Myometrial cell (primary cell): ENCODE data around the gene STK11. TPM values are rescaled to one million over a fixed set of nuclear protein-coding genes. Genes with fewer than 3 reads are reported as not detected.

Experiments used
- total RNA-seq: library from RNA; depleted of rRNA; stranded (reverse); fragments of >200 nt; gene quantifications from 2 replicates; pipeline ENCODE4 v1.2.3, GENCODE V29; 2015

STK11 gene, protein sequence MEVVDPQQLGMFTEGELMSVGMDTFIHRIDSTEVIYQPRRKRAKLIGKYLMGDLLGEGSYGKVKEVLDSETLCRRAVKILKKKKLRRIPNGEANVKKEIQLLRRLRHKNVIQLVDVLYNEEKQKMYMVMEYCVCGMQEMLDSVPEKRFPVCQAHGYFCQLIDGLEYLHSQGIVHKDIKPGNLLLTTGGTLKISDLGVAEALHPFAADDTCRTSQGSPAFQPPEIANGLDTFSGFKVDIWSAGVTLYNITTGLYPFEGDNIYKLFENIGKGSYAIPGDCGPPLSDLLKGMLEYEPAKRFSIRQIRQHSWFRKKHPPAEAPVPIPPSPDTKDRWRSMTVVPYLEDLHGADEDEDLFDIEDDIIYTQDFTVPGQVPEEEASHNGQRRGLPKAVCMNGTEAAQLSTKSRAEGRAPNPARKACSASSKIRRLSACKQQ
- 75.2 and 81.2 TPM in 2 replicates for total RNA-seq

GRCh38 chr19:1205114-1206099 is at the start of gene STK11:
STK11 (plus strand) TSS chr19:1205778; CDS start chr19:1206914, 1,136 bp downstream.

GRCh38 chr19:1173845-1174809 is 31.5 kb upstream of the STK11 start, which contains the start of gene SBNO2:
SBNO2 (minus strand) TSS chr19:1174268; CDS start chr19:1154276, 19,992 bp downstream.

DNA sequence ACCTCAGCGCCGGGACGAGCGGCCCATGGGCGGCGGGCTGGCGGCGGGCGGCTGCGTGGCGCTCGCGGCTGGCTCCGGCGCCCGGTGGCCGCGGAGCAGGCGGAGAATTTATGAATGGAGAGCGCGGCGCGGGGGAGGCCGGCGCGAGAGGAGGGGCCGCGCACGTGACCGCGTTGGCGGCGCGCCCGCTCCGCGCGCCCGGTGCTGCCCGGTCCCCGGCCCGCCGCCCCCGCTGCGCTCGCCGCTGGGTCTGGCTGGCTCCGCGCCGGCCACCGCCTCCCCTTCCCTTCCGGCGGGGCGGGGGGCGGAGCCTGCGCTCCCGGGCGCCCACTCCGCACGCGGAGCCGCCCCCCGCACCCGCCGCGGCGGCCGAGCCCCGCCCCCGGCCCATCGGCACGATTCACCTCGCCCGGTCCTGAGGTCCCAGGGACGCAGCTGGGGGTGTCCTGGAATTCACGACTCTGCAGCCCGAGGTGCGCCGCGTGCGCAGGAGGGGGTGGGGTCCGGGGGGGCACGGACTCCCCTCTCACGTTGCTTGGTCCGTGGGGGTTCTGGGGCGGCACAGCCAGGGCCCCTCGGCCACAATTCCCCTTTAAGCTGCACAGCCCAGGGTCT is 32.3 kb downstream of the STK11 start, which contains the start of gene CBARP:
Gene CBARP, minus strand, starts transcription at position 252 of the 615 bp plus-strand sequence. CDS start 1,905 bp downstream, outside the sequence.

GRCh38 chr19:1241417-1242095 is 36.0 kb downstream of the STK11 start, which contains the start of gene ATP5F1D:
ATP5F1D (plus strand) TSS chr19:1241751; CDS start chr19:1241851, 100 bp downstream.

GRCh38 chr19:1248139-1248785 is 42.7 kb downstream of the STK11 start, which contains the start of gene MIDN:
MIDN (plus strand) TSS chr19:1248583; CDS start chr19:1250297, 1,714 bp downstream.

GRCh38 chr19:1269065-1269477 is 63.5 kb downstream of the STK11 start, which contains the start of gene CIRBP:
CIRBP (plus strand) TSS chr19:1269332; CDS start chr19:1270934, 1,602 bp downstream.

DNA sequence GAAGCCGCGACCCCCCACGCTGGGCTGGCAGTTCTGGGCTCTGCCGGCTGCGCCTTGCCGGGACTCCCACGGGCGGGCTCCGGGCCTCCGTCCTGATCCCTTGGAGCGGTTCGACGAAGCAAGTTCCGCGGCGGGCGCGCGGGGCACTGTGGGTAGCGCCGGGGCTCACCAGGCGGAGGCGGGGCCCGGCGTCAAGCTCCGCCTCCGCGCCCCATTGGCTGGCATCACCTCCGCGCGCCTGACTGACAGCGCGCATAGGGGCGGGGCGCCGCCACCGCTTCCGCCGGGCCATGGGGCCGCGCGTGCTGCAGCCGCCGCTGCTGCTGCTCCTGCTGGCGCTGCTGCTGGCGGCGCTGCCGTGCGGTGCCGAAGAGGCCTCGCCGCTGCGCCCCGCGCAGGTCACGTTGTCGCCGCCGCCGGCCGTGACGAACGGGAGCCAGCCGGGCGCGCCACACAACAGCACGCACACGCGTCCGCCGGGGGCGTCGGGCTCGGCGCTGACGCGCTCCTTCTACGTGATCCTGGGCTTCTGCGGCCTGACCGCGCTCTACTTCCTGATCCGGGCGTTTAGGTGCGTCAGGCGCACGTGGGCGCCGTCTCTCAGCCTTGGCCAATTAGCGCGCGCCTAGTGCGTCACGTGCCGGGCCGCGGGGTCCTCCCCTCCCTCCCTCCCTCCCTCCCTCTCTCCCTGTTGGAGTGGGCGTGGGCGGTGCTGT is 69.8 kb downstream of the STK11 start, which contains the start of gene FAM174C:
Gene FAM174C, plus strand, starts transcription at position 271 of the 716 bp plus-strand sequence. Its CDS starts 20 bp downstream, at position 291.

Other genes starting within 250 kb of the STK11 start
- gene WDR18, start 221.4 kb upstream of the STK11 start, total RNA-seq = 45.7 and 62.3 TPM in 2 replicates
- gene GRIN3B, start 205.4 kb upstream of the STK11 start, total RNA-seq = 0.58 TPM in 1 of 2 replicates, not detected in the other
- gene TMEM259, start 184.7 kb upstream of the STK11 start, total RNA-seq = 175 and 210 TPM in 2 replicates
- not detected in 2 replicates for gene RNU6-2, start 184.3 kb upstream of the STK11 start, total RNA-seq
- gene CNN2, start 179.2 kb upstream of the STK11 start, total RNA-seq = 299 and 306 TPM in 2 replicates
- gene ABCA7, start 165.7 kb upstream of the STK11 start, total RNA-seq = 2.3 and 5.3 TPM in 2 replicates
- 3.5 and 8.5 TPM in 2 replicates for gene ARHGAP45, start 138.6 kb upstream of the STK11 start, total RNA-seq
- 360 and 361 TPM in 2 replicates for gene POLR2E, start 110.4 kb upstream of the STK11 start, total RNA-seq
- 478 TPM in 2 replicates for gene GPX4, start 101.8 kb upstream of the STK11 start, total RNA-seq
- gene SBNO2, start 31.5 kb upstream of the STK11 start, total RNA-seq = 34.9 and 36.0 TPM in 2 replicates
- 3.0 and 7.2 TPM in 2 replicates for gene CBARP, start 32.2 kb downstream of the STK11 start, total RNA-seq
- 63.1 and 89.1 TPM in 2 replicates for gene ATP5F1D, start 36.0 kb downstream of the STK11 start, total RNA-seq
- gene MIDN, start 42.8 kb downstream of the STK11 start, total RNA-seq = 6.2 and 9.5 TPM in 2 replicates
- 242 and 292 TPM in 2 replicates for gene CIRBP, start 63.6 kb downstream of the STK11 start, total RNA-seq
- gene FAM174C, start 69.8 kb downstream of the STK11 start, total RNA-seq = 37.2 and 77.3 TPM in 2 replicates
- not detected in 2 replicates for gene EFNA2, start 80.1 kb downstream of the STK11 start, total RNA-seq
- gene NDUFS7, start 178.1 kb downstream of the STK11 start, total RNA-seq = 171 and 174 TPM in 2 replicates
- gene GAMT, start 195.8 kb downstream of the STK11 start, total RNA-seq = 30.0 and 34.0 TPM in 2 replicates
- 96.9 and 103 TPM in 2 replicates for gene DAZAP1, start 201.8 kb downstream of the STK11 start, total RNA-seq
- gene RPS15, start 232.6 kb downstream of the STK11 start, total RNA-seq = 2,537 and 3,021 TPM in 2 replicates
- not detected in 2 replicates for gene APC2, start 244.3 kb downstream of the STK11 start, total RNA-seq